ENCODE results near the gene SLC37A1. TPM values are rescaled to one million over a fixed set of nuclear protein-coding genes. Genes with fewer than 3 reads are reported as not detected.

SLC37A1 gene
- total and polyA plus RNA-seq, 9 of the 15 experiments (the other 6 are each of a cell fraction or from before 2014, with no cell fraction given): 0.06 to 3.4 (median 0.40) TPM

GRCh38 chr21:42543106-42543847, 29.6 kb downstream of the SLC37A1 start:
- Histone ChIP-seq H3K9ac (ENCODE audit: insufficient read depth in 1 of 2, low read depth in 2 of 2, low read length in 2 of 2) (0 out of 4 replicates have a peak overlapping the region, but pooled peaks of 1 of the 2 experiments have one; percentile 11), H3K4me2 (ENCODE audit: insufficient read depth, low read length) (no peak overlapping the region), H3K9me1 (ENCODE audit: control insufficient read depth, insufficient read depth, low read length) (peaks cover 2% of the 10 kb centered on the region), H3K27me3 (ENCODE audit: control insufficient read depth in 2 of 2, insufficient read depth in 2 of 2, low read length in 2 of 2) (peaks cover 8 to 12% of the 10 kb centered on the region in 2 experiments; a peak in 3 of 5 replicates), H4K20me1 (replicated peaks; ENCODE audit: control insufficient read depth, insufficient read depth, low read length) (0 out of 2 replicates have a peak, but pooled peaks cover 3% of the 10 kb centered on the region), H3K27ac (ENCODE audit: extremely low read depth, low read depth, low read length) (no peak overlapping the region), H2AFZ (ENCODE audit: low read depth, low read length) (no peak overlapping the region), H3K9me3 (replicated peaks; ENCODE audit: control insufficient read depth, insufficient read depth, low read depth, low read length) (no peaks in the 10 kb centered on the region), H3K4me1 (replicated peaks in 1 of 2; ENCODE audit: control insufficient read depth in 2 of 2, insufficient read depth in 2 of 2, low read length in 2 of 2) (peaks cover 56 to 61% of the 10 kb centered on the region in 2 experiments), H3K4me3 (no peak overlapping the region), H3K36me3 (ENCODE audit: control insufficient read depth, insufficient read depth, low read length) (no peaks in the 10 kb centered on the region), H3K79me2 (ENCODE audit: control insufficient read depth, insufficient read depth, low read length) (no peaks in the 10 kb centered on the region)
- ATAC-seq (no peak), FAIRE-seq (no peak), DNase-seq (ENCODE audit: extremely low read depth in 1 of 4, low spot score in 3 of 4) (no peak)
- intact Hi-C loops (cut with micrococcal nuclease): loop anchor here (5.0 kb wide), 1 partner anchor 49 kb away; no protein-coding TSS in a partner anchor
- CTCF ChIA-PET (ENCODE audit: low intra/inter-chr PET ratio): no interaction called here
- in situ Hi-C loops (cut with MboI): no loop called here
- 75% methylated on average over 25 of the region's 25 CpGs for WGBS (ENCODE audit: insufficient coverage, low coverage, missing lambda C conversion rate)
- BruUV-seq (replicated peaks): no TSS peak
- TF ChIP-seq CREBBP (IDR thresholded peaks at IDR 0.05; ENCODE audit: low read depth, low read length): no peak
- TF ChIP-seq WHSC1 (IDR thresholded peaks at IDR 0.05; ENCODE audit: low read length): peak; percentile 26
- POLR2A ChIA-PET: interaction anchor here (0.6 to 3.3 kb wide), 3 partner anchors 8 to 65 kb away, joined by 3 to 14 read pairs (median 5); no protein-coding TSS in a partner anchor

- no peaks in the 10 kb centered on the region for H3K36me3 ChIP-seq (ENCODE audit: control insufficient read depth, insufficient read depth, low read length)
- FAIRE-seq (peak; percentile 40), DNase-seq (ENCODE audit: extremely low read depth in 1 of 4, low spot score in 3 of 4) (peak; percentile 58 to 77 (median 65)), ATAC-seq (peak; percentile 7)
- peak overlapping the region; percentile 44 to 72 for H3K9ac ChIP-seq (ENCODE audit: insufficient read depth in 1 of 2, low read depth in 2 of 2, low read length in 2 of 2)
- H3K9me3 ChIP-seq (replicated peaks; ENCODE audit: control insufficient read depth, insufficient read depth, low read depth, low read length): no peaks in the 10 kb centered on the region
- intact Hi-C loops (cut with micrococcal nuclease): loop anchor here (5.0 kb wide), 1 partner anchor 48 kb away; no protein-coding TSS in a partner anchor
- 6% methylated on average over 7 of the region's 8 CpGs for WGBS (ENCODE audit: insufficient coverage, low coverage, missing lambda C conversion rate)
- ChIA-PET POLR2A (interaction anchor here (0.6 to 3.3 kb wide), 7 partner anchors 9 to 424 kb away, joined by 3 to 14 read pairs (median 3); no protein-coding TSS in a partner anchor), CTCF (ENCODE audit: low intra/inter-chr PET ratio) (no interaction called here)
- H3K27me3 ChIP-seq (ENCODE audit: control insufficient read depth in 2 of 2, insufficient read depth in 2 of 2, low read length in 2 of 2): peaks cover 0 to 2% of the 10 kb centered on the region in 2 experiments; a peak in 2 of 5 replicates
- peaks cover 2% of the 10 kb centered on the region for H3K9me1 ChIP-seq (ENCODE audit: control insufficient read depth, insufficient read depth, low read length)
- H3K27ac ChIP-seq (ENCODE audit: extremely low read depth, low read depth, low read length): peak overlapping the region; percentile 40
- no TSS peak for BruUV-seq (replicated peaks)
- H2AFZ ChIP-seq (ENCODE audit: low read depth, low read length): peak overlapping the region; percentile 85
- H3K4me1 ChIP-seq (replicated peaks in 1 of 2; ENCODE audit: control insufficient read depth in 2 of 2, insufficient read depth in 2 of 2, low read length in 2 of 2): peaks cover 55 to 66% of the 10 kb centered on the region in 2 experiments
- H3K4me3 ChIP-seq: no peak overlapping the region
- H4K20me1 ChIP-seq (replicated peaks; ENCODE audit: control insufficient read depth, insufficient read depth, low read length): 0 out of 2 replicates have a peak, but pooled peaks cover 3% of the 10 kb centered on the region
- no peaks in the 10 kb centered on the region for H3K79me2 ChIP-seq (ENCODE audit: control insufficient read depth, insufficient read depth, low read length)
- peak overlapping the region; percentile 63 for H3K4me2 ChIP-seq (ENCODE audit: insufficient read depth, low read length)
- in situ Hi-C loops (cut with MboI): no loop called here
- TF ChIP-seq GATAD2A (IDR thresholded peaks at IDR 0.05) (peak; percentile 60; the same call in 1 of the 2 replicates), POLR2B (IDR thresholded peaks at IDR 0.05; ENCODE audit: low read depth, partially characterized antibody) (no peak), L3MBTL2 (IDR thresholded peaks at IDR 0.05) (peak; percentile 58; the same call in 1 of the 2 replicates)
Measured at GRCh38 chr21:42544544-42544943, 30.9 kb downstream of the SLC37A1 start.

Measured in K562 (cell line).